Sigmoid colon (tissue), 4 donors: ENCODE data around the gene ERGIC1.
"Not testable (repeated sequence)": the region's sequence is repeated elsewhere in the genome, so short reads cannot be mapped to it uniquely, and the experiment has no call there.

Experiments used
- CTCF ChIP-seq, 4 experiments: fragments of 450-650 bp in 3 of 4; fragments of 200-600 bp in 1 of 4; IDR thresholded peaks; one replicate each; pipeline ENCODE4 v1.5.1; 2016 to 2019; ENCODE audit warnings: antibody characterized with exemption in 4 of 4, mild to moderate bottlenecking in 3 of 4, moderate library complexity in 2 of 4
- EP300 ChIP-seq, 4 donors: sonication (generic); formaldehyde crosslinking; IDR thresholded peaks; one replicate each; pipeline ENCODE4 v1.6.1; 2017; ENCODE audit warnings: antibody characterized with exemption in 4 of 4

- TF ChIP-seq CTCF, EP300 (IDR thresholded peaks at IDR 0.05): not testable (repeated sequence)
Observed at GRCh38 chr5:172847584-172847983, 13.5 kb downstream of the ERGIC1 start.
